Tibial nerve (tissue), 4 donors: Measurements from ENCODE around the gene SPON1. TPM values are rescaled to one million over a fixed set of nuclear protein-coding genes. Genes with fewer than 3 reads are reported as not detected.

Source experiments
- DNase-seq, 2 donors: peaks; one replicate each; pipeline ENCODE4 v3.0.0-alpha.2; 2019; ENCODE audit warnings: low spot score in 2 of 2
- H3K27ac ChIP-seq, 4 donors: fragments of 200-600 bp; sonication (generic) in 3 of 4; one replicate each; pipeline ENCODE4 v1.5.1; 2017 to 2019; ENCODE audit warnings: mild to moderate bottlenecking in 1 of 4
- H3K27me3 ChIP-seq, 2 donors: fragments of 200-600 bp; sonication (generic) in 1 of 2; one replicate each; pipeline versions ENCODE4 v1.5.1 to v1.6.0; 2017 to 2019
- H3K36me3 ChIP-seq, 3 donors: fragments of 200-600 bp; sonication (generic); one replicate each; pipeline ENCODE4 v1.5.1; 2018 to 2019
- H3K4me1 ChIP-seq, 4 donors: fragments of 200-600 bp; sonication (generic) in 3 of 4; one replicate each; pipeline ENCODE4 v1.5.1; 2017 to 2019
- H3K4me3 ChIP-seq, 4 donors: fragments of 200-600 bp; sonication (generic) in 3 of 4; one replicate each; pipeline ENCODE4 v1.5.1; 2017 to 2019; ENCODE audit warnings: mild to moderate bottlenecking in 1 of 4, moderate library complexity in 1 of 4
- H3K9me3 ChIP-seq, 4 donors: fragments of 200-600 bp; sonication (generic) in 3 of 4; one replicate each; pipeline ENCODE4 v1.5.1; 2017 to 2019
- EP300 ChIP-seq, 2 donors: sonication (generic); formaldehyde crosslinking; IDR thresholded peaks; one replicate each; pipeline ENCODE4 v1.6.1; 2017; ENCODE audit warnings: antibody characterized with exemption in 2 of 2, mild to moderate bottlenecking in 1 of 2
- POLR2A ChIP-seq, 2 donors: fragments of 450-650 bp; IDR thresholded peaks; one replicate each; pipeline ENCODE4 v1.6.1; 2017; ENCODE audit warnings: antibody characterized with exemption in 2 of 2, mild to moderate bottlenecking in 2 of 2, moderate library complexity in 2 of 2
- WGBS, 2 donors: methylation state at CpG; one replicate each; pipeline ENCODE4 v1.1.5; 2018; 5-methylcytosine and 5-hydroxymethylcytosine counted together
- total RNA-seq, 4 donors: library from RNA; depleted of rRNA; stranded (reverse); fragments of >200 nt; gene quantifications; one replicate each; pipeline ENCODE4 v1.1.0, GENCODE V29; 2016
- TF ChIP-seq, protein P1 (sequence below), 5 experiments: fragments of 200-600 bp in 3 of 5; fragments of 450-650 bp in 2 of 5; sonication (generic) in 3 of 5; IDR thresholded peaks; one replicate each; pipeline ENCODE4 v1.5.1; 2016 to 2019; ENCODE audit warnings: antibody characterized with exemption in 5 of 5, mild to moderate bottlenecking in 3 of 5, moderate library complexity in 2 of 5

The SPON1 gene
- total RNA-seq, 4 donors from 2014 or later, result 13.5 to 33.9 (median 30.2) TPM

DNA sequence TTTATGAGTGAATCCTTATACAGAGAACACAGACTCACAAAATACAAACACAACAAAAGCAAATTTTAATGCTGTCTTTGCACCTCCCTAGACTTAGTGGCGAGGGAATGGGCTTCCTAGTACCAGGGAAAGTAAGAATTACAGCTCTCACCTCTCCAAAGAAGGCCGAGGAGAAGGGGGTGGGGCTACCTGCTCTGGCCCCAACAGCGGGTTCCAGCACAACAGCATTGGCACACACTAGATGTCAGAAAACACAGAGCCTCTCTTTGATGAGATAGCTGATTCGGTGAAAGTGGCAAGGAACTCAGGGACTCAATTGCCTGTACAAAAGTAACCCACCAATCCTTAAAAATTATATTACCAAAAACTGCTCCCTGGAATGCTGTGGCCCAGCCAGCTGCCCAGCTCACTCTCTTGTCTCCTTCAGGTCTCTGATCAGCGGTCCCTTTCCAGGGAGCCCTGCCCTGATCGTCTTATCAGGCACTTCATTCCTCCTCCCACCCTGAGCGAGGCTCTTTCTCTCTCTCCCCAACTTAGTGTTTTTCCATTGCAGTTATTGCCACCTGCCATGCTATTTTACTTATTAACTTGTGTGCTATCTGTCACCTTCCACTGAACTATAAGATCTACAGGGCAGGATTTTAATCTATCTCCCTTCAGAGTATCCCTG lies 30.7 kb downstream of the SPON1 start:
- Histone ChIP-seq H3K36me3 (no peaks in the 10 kb centered on the region), H3K27me3 (peaks cover 0 to 5% of the 10 kb centered on the region in 2 donors), H3K4me1 (peaks cover 0 to 2% (median 0%) of the 10 kb centered on the region in 4 donors), H3K27ac (no peak overlapping the region), H3K9me3 (no peaks in the 10 kb centered on the region), H3K4me3 (no peak overlapping the region)
- no peak for DNase-seq
- 73 to 79% methylated on average over 7 of the region's 7 CpGs for WGBS, 2 donors
- TF ChIP-seq POLR2A (IDR thresholded peaks at IDR 0.05), result no peak

DNA sequence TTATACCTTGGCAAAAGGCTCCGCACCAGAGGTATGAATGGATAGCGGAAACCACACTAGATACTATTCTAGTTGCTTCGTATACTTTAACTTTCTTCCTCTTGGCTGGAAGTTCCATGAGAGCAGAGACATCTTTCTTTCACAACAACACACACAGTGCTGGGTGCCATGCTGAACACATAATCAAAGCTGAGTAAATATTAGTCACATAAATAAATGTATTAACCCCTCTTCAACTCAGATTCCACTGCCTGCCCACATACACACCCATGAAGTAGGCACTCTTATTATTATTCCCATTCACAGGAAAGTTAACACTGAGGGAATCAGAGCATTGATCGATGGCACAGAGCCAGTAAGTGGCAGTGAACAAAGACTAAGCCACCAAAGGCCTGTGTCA lies 35.4 kb downstream of the SPON1 start:
- Histone ChIP-seq H3K27me3 (no peaks in the 10 kb centered on the region), H3K36me3 (no peaks in the 10 kb centered on the region), H3K4me1 (no peaks in the 10 kb centered on the region), H3K9me3 (peaks cover 0 to 21% (median 0%) of the 10 kb centered on the region in 4 donors), H3K27ac (no peak overlapping the region), H3K4me3 (no peak overlapping the region)
- DNase-seq, result no peak
- TF ChIP-seq POLR2A (IDR thresholded peaks at IDR 0.05) (no peak), EP300 (IDR thresholded peaks at IDR 0.05) (no peak)
- TF ChIP-seq, protein P1, sequence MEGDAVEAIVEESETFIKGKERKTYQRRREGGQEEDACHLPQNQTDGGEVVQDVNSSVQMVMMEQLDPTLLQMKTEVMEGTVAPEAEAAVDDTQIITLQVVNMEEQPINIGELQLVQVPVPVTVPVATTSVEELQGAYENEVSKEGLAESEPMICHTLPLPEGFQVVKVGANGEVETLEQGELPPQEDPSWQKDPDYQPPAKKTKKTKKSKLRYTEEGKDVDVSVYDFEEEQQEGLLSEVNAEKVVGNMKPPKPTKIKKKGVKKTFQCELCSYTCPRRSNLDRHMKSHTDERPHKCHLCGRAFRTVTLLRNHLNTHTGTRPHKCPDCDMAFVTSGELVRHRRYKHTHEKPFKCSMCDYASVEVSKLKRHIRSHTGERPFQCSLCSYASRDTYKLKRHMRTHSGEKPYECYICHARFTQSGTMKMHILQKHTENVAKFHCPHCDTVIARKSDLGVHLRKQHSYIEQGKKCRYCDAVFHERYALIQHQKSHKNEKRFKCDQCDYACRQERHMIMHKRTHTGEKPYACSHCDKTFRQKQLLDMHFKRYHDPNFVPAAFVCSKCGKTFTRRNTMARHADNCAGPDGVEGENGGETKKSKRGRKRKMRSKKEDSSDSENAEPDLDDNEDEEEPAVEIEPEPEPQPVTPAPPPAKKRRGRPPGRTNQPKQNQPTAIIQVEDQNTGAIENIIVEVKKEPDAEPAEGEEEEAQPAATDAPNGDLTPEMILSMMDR (IDR thresholded peaks at IDR 0.05), result no peak
- 87 to 91% methylated on average over 4 of the region's 4 CpGs for WGBS, 2 donors

DNA sequence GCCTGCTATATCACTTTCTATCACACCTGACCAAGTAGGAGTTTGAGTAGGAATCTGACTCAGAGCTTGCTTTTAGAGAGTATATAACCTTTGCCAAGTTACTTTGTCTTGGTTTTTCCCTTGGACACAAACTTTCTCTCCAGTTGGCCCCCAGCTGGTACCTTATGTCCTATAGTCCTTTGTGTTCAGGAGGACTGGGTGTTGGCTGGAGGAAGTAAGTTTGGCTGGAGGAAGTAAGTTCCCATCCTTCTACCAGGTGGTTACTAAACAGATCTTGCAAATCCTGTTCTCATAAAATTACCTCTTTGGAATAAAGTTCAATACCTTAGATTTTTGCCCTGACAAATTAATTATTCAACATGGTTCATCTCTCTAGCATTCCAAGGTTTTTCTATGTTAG lies 37.2 kb downstream of the SPON1 start:
- DNase-seq, result no peak
- H3K9me3 ChIP-seq, result peaks cover 0 to 32% (median 0%) of the 10 kb centered on the region in 4 donors
- TF ChIP-seq EP300 (IDR thresholded peaks at IDR 0.05), result no peak
- TF ChIP-seq POLR2A (IDR thresholded peaks at IDR 0.05), result no peak
- TF ChIP-seq, protein P1 (IDR thresholded peaks at IDR 0.05), result no peak
- no peaks in the 10 kb centered on the region for H3K4me1 ChIP-seq
- H3K27ac ChIP-seq, result no peak overlapping the region
- H3K36me3 ChIP-seq, result no peaks in the 10 kb centered on the region
- no peaks in the 10 kb centered on the region for H3K27me3 ChIP-seq
- no peak overlapping the region for H3K4me3 ChIP-seq

DNA sequence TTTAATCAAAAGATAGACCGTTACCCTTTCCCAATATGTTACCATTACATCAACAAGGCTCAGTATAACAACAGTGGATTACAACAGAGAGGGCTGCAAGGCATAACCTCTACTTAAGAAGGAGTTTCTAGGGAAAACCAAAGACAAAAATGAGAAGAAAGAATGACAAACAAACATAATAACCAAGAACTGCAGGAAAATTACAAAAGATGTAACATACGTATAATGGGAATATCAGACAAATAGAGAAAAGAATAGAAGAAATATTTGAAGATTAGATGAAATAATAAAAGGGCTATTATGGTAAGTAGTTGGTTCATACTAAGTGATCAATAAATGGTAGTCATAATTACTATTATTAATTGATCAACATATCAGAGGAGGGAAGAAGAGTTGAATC lies 39.1 kb downstream of the SPON1 start:
- Histone ChIP-seq H3K27me3 (no peaks in the 10 kb centered on the region), H3K27ac (no peak overlapping the region), H3K4me1 (no peaks in the 10 kb centered on the region), H3K9me3 (peaks cover 0 to 36% (median 0%) of the 10 kb centered on the region in 4 donors), H3K36me3 (no peaks in the 10 kb centered on the region), H3K4me3 (no peak overlapping the region)
- TF ChIP-seq EP300 (IDR thresholded peaks at IDR 0.05) (no peak), POLR2A (IDR thresholded peaks at IDR 0.05) (no peak)
- TF ChIP-seq, protein P1 (IDR thresholded peaks at IDR 0.05), result no peak
- WGBS, 2 donors, result 95 to 100% methylated on average over 2 of the region's 2 CpGs
- DNase-seq, result no peak

DNA sequence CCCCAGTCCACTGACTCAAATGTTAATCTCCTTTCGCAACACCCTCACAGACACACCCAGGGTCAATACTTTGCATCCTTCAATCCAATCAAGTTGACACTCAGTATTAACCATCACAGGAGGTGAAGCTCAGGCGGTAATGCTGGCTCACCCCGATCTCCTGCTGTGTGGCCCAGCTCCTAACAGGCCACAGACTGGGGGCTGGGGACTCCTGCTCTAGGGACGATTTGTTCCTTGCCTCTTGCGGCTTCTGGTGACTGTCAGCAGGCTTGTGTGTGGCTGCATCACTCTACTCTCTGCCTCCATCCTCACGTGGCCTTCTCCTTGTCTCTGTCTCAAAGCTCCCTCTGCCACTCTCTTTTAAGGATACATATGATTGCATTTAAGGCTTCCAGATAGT lies 45.0 kb downstream of the SPON1 start:
- TF ChIP-seq, protein P1 (IDR thresholded peaks at IDR 0.05), result no peak
- TF ChIP-seq POLR2A (IDR thresholded peaks at IDR 0.05) (no peak), EP300 (IDR thresholded peaks at IDR 0.05) (no peak)
- Histone ChIP-seq H3K4me1 (no peaks in the 10 kb centered on the region), H3K27ac (no peak overlapping the region), H3K27me3 (no peaks in the 10 kb centered on the region), H3K36me3 (no peaks in the 10 kb centered on the region), H3K4me3 (no peak overlapping the region), H3K9me3 (peaks cover 0 to 17% (median 0%) of the 10 kb centered on the region in 4 donors)
- WGBS, 2 donors, result 87 to 92% methylated on average over 6 of the region's 6 CpGs
- no peak for DNase-seq
